Smooth muscle cell (in vitro differentiated cells): ENCODE results near the gene TRPV2. TPM values are rescaled to one million over a fixed set of nuclear protein-coding genes. Genes with fewer than 3 reads are reported as not detected.

Experiments
- DNase-seq: peaks from one replicate; lab custom pipeline; 2025; ENCODE audit not compliant: unreplicated experiment; lab: John Stamatoyannopoulos, UW
- H2AFZ ChIP-seq: fragments of 200-600 bp; sonication (generic); 2 replicates; pipeline ENCODE4 v1.6.0; 2016; ENCODE audit warnings: antibody characterized with exemption, low read depth, mild to moderate bottlenecking
- H3F3A ChIP-seq: fragments of 200-600 bp; sonication (generic); 2 replicates; pipeline ENCODE4 v1.6.0; 2017; ENCODE audit warnings: antibody characterized with exemption, low read depth
- H3K27ac ChIP-seq: fragments of 200-600 bp; sonication (generic); 2 replicates; pipeline ENCODE4 v1.5.1; 2016; ENCODE audit warnings: low read depth, mild to moderate bottlenecking
- H3K27me3 ChIP-seq: fragments of 200-600 bp; sonication (generic); 2 replicates; pipeline ENCODE4 v1.6.1; 2016; ENCODE audit warnings: low read depth, mild to moderate bottlenecking
- H3K36me3 ChIP-seq: fragments of 200-600 bp; sonication (generic); 2 replicates; pipeline ENCODE4 v1.5.1; 2016; ENCODE audit warnings: low read depth
- H3K4me1 ChIP-seq: fragments of 200-600 bp; sonication (generic); 2 replicates; pipeline ENCODE4 v1.5.1; 2016; ENCODE audit warnings: low read depth
- H3K4me2 ChIP-seq: fragments of 200-600 bp; sonication (generic); 2 replicates; pipeline ENCODE4 v1.6.0; 2016; ENCODE audit warnings: mild to moderate bottlenecking
- H3K4me3 ChIP-seq: fragments of 200-600 bp; sonication (generic); 2 replicates; pipeline ENCODE4 v1.5.1; 2016; ENCODE audit warnings: mild to moderate bottlenecking
- H3K79me2 ChIP-seq: fragments of 200-600 bp; sonication (generic); 2 replicates; pipeline ENCODE4 v1.6.0; 2016; ENCODE audit warnings: low read depth, mild to moderate bottlenecking
- H3K9ac ChIP-seq: fragments of 200-600 bp; sonication (generic); 2 replicates; pipeline ENCODE4 v1.6.0; 2016; ENCODE audit warnings: low read depth
- H3K9me3 ChIP-seq: fragments of 200-600 bp; sonication (generic); replicated peaks from 2 replicates; pipeline ENCODE4 v1.5.1; 2016; ENCODE audit warnings: low read depth
- H4K20me1 ChIP-seq: fragments of 200-600 bp; sonication (generic); 2 replicates; pipeline ENCODE4 v1.6.0; 2016; ENCODE audit warnings: low read depth
- CTCF ChIP-seq: fragments of 200-600 bp; sonication (generic); IDR thresholded peaks from 2 replicates; pipeline ENCODE4 v1.5.1; 2017; ENCODE audit warnings: borderline replicate concordance, mild to moderate bottlenecking, antibody characterized with exemption; ENCODE audit not compliant: insufficient read depth, poor library complexity, severe bottlenecking
- WGBS: methylation state at CpG from one replicate; pipeline ENCODE4 v1.1.7; 2016; ENCODE audit warnings: low lambda C conversion rate; 5-methylcytosine and 5-hydroxymethylcytosine counted together
- polyA plus RNA-seq: library from polyadenylated mRNA; unstranded; fragments of >200 nt; fragmentation: Nextera tagmentation; extraction: Ambion mirVana; gene quantifications from 2 replicates; pipeline ENCODE4 v1.2.1, GENCODE V29; 2016
- total RNA-seq: library from RNA; depleted of rRNA; stranded (reverse); fragments of >200 nt; gene quantifications from 2 replicates; pipeline ENCODE4 v1.2.3, GENCODE V29; 2014

TRPV2 gene
- total RNA-seq (51.4 and 58.0 TPM in 2 replicates), polyA plus RNA-seq (65.6 and 92.9 TPM in 2 replicates)

- H3K27ac ChIP-seq = peak within 1 kb of the TSS; percentile 33
- H3K9me3 ChIP-seq = no peaks in the 10 kb centered on the region
- H3K4me1 ChIP-seq = peaks cover 12% of the 10 kb centered on the region
- H3K4me2 ChIP-seq = peak within 1 kb of the TSS; percentile 89
- H4K20me1 ChIP-seq = no peaks in the 10 kb centered on the region
- H3K4me3 ChIP-seq = peak within 1 kb of the TSS; percentile 49
- 28% methylated on average over 19 of the region's 21 CpGs for WGBS
- no peaks in the 10 kb centered on the region for H3K27me3 ChIP-seq
- H3K9ac ChIP-seq = peak within 1 kb of the TSS; percentile 34
- H3K36me3 ChIP-seq = no peaks in the 10 kb centered on the region
- H2AFZ ChIP-seq = peak within 1 kb of the TSS; percentile 29
- DNase-seq = no peak
- H3F3A ChIP-seq = peaks cover 18% of the 10 kb centered on the region
- H3K79me2 ChIP-seq = peaks cover 14% of the 10 kb centered on the region
- TF ChIP-seq CTCF = peak; percentile 11
Measured at GRCh38 chr17:16415031-16415924, at the start of gene TRPV2. TRPV2 (plus strand) TSS chr17:16415571; CDS start chr17:16417669, 2,098 bp downstream.

GRCh38 chr17:16371742-16372141, 43.6 kb upstream of the TRPV2 start:
- Histone ChIP-seq H2AFZ (no peak overlapping the region), H3K9me3 (no peaks in the 10 kb centered on the region), H3K4me1 (no peaks in the 10 kb centered on the region), H3K4me2 (no peak overlapping the region), H4K20me1 (no peaks in the 10 kb centered on the region), H3K27me3 (no peaks in the 10 kb centered on the region), H3K9ac (no peak overlapping the region), H3K79me2 (no peaks in the 10 kb centered on the region), H3K36me3 (no peaks in the 10 kb centered on the region), H3F3A (no peaks in the 10 kb centered on the region), H3K27ac (no peak overlapping the region), H3K4me3 (no peak overlapping the region)
- WGBS = 81% methylated on average over 5 of the region's 5 CpGs
- no peak for TF ChIP-seq CTCF
- no peak for DNase-seq

GRCh38 chr17:16374146-16374938, 41.0 kb upstream of the TRPV2 start:
- Histone ChIP-seq H3K27me3 (no peaks in the 10 kb centered on the region), H2AFZ (no peak overlapping the region), H3F3A (peaks cover 5% of the 10 kb centered on the region), H3K79me2 (no peaks in the 10 kb centered on the region), H3K4me2 (no peak overlapping the region), H3K27ac (no peak overlapping the region), H3K9me3 (no peaks in the 10 kb centered on the region), H3K36me3 (no peaks in the 10 kb centered on the region), H3K4me3 (no peak overlapping the region), H3K4me1 (no peaks in the 10 kb centered on the region), H4K20me1 (no peaks in the 10 kb centered on the region), H3K9ac (no peak overlapping the region)
- TF ChIP-seq CTCF = no peak
- WGBS = 93% methylated on average over 16 of the region's 16 CpGs
- DNase-seq = no peak
